ENCODE results near the gene VPS72. TPM values are rescaled to one million over a fixed set of nuclear protein-coding genes. Genes with fewer than 3 reads are reported as not detected.

Gene VPS72
- total RNA-seq, 2 donors from 2014 or later: 23.4 to 32.1 TPM

GRCh38 chr1:151157067-151157531 is 32.9 kb downstream of the VPS72 start:
- no peaks in the 10 kb centered on the region for H3K9me3 ChIP-seq
- peak overlapping the region; percentile 22 to 30 for H3K4me3 ChIP-seq
- peak overlapping the region in 1 of 2 donors; percentile 22 for H3K27ac ChIP-seq
- peaks cover 0 to 4% of the 10 kb centered on the region in 2 donors for H3K4me1 ChIP-seq
- H3K36me3 ChIP-seq: peaks cover 30% of the 10 kb centered on the region
- TF ChIP-seq, protein P1, sequence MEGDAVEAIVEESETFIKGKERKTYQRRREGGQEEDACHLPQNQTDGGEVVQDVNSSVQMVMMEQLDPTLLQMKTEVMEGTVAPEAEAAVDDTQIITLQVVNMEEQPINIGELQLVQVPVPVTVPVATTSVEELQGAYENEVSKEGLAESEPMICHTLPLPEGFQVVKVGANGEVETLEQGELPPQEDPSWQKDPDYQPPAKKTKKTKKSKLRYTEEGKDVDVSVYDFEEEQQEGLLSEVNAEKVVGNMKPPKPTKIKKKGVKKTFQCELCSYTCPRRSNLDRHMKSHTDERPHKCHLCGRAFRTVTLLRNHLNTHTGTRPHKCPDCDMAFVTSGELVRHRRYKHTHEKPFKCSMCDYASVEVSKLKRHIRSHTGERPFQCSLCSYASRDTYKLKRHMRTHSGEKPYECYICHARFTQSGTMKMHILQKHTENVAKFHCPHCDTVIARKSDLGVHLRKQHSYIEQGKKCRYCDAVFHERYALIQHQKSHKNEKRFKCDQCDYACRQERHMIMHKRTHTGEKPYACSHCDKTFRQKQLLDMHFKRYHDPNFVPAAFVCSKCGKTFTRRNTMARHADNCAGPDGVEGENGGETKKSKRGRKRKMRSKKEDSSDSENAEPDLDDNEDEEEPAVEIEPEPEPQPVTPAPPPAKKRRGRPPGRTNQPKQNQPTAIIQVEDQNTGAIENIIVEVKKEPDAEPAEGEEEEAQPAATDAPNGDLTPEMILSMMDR (IDR thresholded peaks at IDR 0.05): no peak
- H3K27me3 ChIP-seq: no peaks in the 10 kb centered on the region
- no peak for DNase-seq (ENCODE audit: low spot score)

DNA sequence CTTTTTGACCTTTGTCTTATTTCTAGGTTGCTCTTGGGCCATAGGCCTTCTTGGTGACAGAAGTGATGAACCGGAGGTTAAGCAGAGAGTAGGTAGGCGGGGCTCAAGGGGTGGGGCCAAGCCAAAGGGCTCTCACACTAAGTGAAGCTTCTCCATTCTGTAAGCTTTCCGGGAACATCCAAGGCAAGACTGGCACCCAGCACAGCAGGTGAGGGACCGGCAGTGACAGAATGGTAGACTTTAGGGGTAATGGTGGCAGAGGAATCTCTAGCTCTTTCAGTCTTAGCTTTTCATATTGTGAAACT is 33.5 kb downstream of the VPS72 start, which contains the start of gene TNFAIP8L2:
Gene TNFAIP8L2 (plus strand): TSS at position 135 of the 305 bp plus-strand sequence. CDS start 2,049 bp downstream, outside the sequence.
- Histone ChIP-seq H3K4me1 (peaks cover 0 to 4% of the 10 kb centered on the region in 2 donors), H3K27me3 (no peaks in the 10 kb centered on the region), H3K27ac (peak within 1 kb of the TSS; percentile 3 to 22), H3K9me3 (no peaks in the 10 kb centered on the region), H3K36me3 (peaks cover 27% of the 10 kb centered on the region), H3K4me3 (peak within 1 kb of the TSS; percentile 22 to 30)
- DNase-seq (ENCODE audit: low spot score): no peak
- TF ChIP-seq, protein P1 (IDR thresholded peaks at IDR 0.05): no peak

- no peak for DNase-seq (ENCODE audit: low spot score)
- peaks cover 0 to 42% of the 10 kb centered on the region in 2 donors for H3K4me1 ChIP-seq
- H3K27ac ChIP-seq: peak overlapping the region; percentile 88 to 92
- H3K27me3 ChIP-seq: no peaks in the 10 kb centered on the region
- H3K9me3 ChIP-seq: no peaks in the 10 kb centered on the region
- TF ChIP-seq, protein P1 (IDR thresholded peaks at IDR 0.05): no peak
- no peak overlapping the region for H3K4me3 ChIP-seq
- H3K36me3 ChIP-seq: no peaks in the 10 kb centered on the region
Observed at GRCh38 chr1:151147665-151148064, 42.3 kb downstream of the VPS72 start.

GRCh38 chr1:151147132-151147503 is 42.9 kb downstream of the VPS72 start:
- Histone ChIP-seq H3K4me1 (peaks cover 0 to 48% of the 10 kb centered on the region in 2 donors), H3K4me3 (peak overlapping the region; percentile 81 to 93), H3K36me3 (no peaks in the 10 kb centered on the region), H3K27me3 (no peaks in the 10 kb centered on the region), H3K9me3 (no peaks in the 10 kb centered on the region), H3K27ac (peak overlapping the region; percentile 88 to 92)
- TF ChIP-seq, protein P1 (IDR thresholded peaks at IDR 0.05): no peak
- DNase-seq (ENCODE audit: low spot score): no peak

DNA sequence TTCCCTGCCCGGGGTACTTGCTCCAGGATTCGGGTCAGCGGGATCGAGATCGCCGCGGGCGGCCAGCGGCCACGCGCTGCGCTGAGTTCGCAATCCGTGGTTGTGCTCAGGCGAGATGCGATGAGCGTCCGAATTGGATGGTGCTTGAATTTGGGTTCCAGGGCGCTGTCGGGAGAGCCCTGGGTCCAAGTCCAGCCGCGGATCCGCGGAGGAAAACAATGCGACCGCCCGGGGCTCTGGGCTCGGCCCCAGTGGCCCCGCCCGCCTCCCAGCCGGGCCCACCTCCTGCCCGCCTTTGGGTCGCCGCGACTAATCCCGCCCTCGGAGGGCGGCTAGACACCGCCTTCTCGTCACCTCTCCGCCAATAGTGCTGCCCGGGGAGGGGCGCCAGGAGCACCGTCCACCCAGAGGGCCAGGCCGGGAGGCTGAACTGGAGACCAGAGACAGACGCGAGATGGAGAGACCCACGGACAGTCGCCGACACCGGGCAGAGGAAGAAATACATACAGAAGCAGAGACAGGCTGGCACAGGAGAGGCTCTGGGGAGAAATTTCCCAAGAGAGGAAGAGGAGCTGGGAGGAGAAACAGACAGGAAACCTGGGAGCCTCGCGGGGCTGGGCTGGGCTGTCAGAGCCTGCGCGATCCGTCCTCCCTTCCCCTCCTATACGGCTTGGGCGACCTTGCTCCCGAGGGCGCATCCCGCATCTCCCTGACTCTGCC is 43.4 kb downstream of the VPS72 start, which contains the start of gene SEMA6C:
Gene SEMA6C (minus strand): TSS at position 220 of the 720 bp plus-strand sequence. CDS start 4,010 bp downstream, outside the sequence.
- TF ChIP-seq, protein P1 (IDR thresholded peaks at IDR 0.05): no peak
- peak; percentile 94 for DNase-seq (ENCODE audit: low spot score)
- Histone ChIP-seq H3K27me3 (no peaks in the 10 kb centered on the region), H3K4me3 (peak within 1 kb of the TSS; percentile 81 to 93), H3K9me3 (no peaks in the 10 kb centered on the region), H3K27ac (peak within 1 kb of the TSS; percentile 88 to 92), H3K36me3 (no peaks in the 10 kb centered on the region), H3K4me1 (peaks cover 0 to 50% of the 10 kb centered on the region in 2 donors)

Measured in right atrium auricular region (tissue), 2 donors.